ENCODE data around the gene LRPAP1.
"Not testable (repeated sequence)": the region's sequence is repeated elsewhere in the genome, so short reads cannot be mapped to it uniquely, and the experiment has no call there.

DNA sequence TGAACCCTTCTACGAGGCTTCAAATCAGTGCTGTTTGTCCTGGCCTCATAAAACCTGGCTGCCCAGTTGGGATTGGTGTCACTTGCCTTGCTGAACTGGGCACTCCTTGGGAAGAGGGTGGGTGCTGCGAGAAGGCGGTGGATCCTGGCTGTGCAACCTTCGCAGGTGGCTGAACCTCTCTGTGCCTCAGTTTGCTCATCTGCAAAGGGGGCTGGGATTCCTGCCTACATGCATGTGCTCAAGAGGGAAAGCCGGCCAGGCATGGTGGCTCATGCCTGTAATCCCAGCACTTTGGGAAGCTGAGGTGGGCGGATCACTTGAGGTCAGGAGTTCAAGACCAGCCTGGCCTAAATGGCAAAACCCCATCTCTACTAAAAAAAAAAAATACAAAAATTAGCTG is 17.8 kb upstream of the LRPAP1 start:
- not testable (repeated sequence) for TF ChIP-seq POLR2A (IDR thresholded peaks at IDR 0.05)
- TF ChIP-seq, protein P1, sequence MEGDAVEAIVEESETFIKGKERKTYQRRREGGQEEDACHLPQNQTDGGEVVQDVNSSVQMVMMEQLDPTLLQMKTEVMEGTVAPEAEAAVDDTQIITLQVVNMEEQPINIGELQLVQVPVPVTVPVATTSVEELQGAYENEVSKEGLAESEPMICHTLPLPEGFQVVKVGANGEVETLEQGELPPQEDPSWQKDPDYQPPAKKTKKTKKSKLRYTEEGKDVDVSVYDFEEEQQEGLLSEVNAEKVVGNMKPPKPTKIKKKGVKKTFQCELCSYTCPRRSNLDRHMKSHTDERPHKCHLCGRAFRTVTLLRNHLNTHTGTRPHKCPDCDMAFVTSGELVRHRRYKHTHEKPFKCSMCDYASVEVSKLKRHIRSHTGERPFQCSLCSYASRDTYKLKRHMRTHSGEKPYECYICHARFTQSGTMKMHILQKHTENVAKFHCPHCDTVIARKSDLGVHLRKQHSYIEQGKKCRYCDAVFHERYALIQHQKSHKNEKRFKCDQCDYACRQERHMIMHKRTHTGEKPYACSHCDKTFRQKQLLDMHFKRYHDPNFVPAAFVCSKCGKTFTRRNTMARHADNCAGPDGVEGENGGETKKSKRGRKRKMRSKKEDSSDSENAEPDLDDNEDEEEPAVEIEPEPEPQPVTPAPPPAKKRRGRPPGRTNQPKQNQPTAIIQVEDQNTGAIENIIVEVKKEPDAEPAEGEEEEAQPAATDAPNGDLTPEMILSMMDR (IDR thresholded peaks at IDR 0.05), result not testable (repeated sequence)
